ENCODE results near the gene ITGB5. TPM values are rescaled to one million over a fixed set of nuclear protein-coding genes. Genes with fewer than 3 reads are reported as not detected.

ITGB5 gene
- total and polyA plus RNA-seq, 2 donors (not counting 1 experiment from before 2014, with no cell fraction given) = 0.15 to 0.54 TPM

- no peak overlapping the region for H3K4me3 Mint-ChIP-seq
- no peak overlapping the region for H3K27ac ChIP-seq (ENCODE audit: low read length in 2 of 2)
- no peak overlapping the region for H3K4me2 ChIP-seq (replicated peaks; ENCODE audit: low read depth, low read length, poor library complexity, severe bottlenecking)
- no peaks in the 10 kb centered on the region for H3K9me3 Mint-ChIP-seq (ENCODE audit: insufficient read depth)
- H3K9ac ChIP-seq (ENCODE audit: low read length) = no peak overlapping the region
- no peaks in the 10 kb centered on the region for H3K4me1 ChIP-seq (ENCODE audit: control insufficient read depth in 2 of 2, insufficient read depth in 2 of 2, low read length in 2 of 2)
- H3K27me3 Mint-ChIP-seq = peaks cover 14% of the 10 kb centered on the region
- 70% methylated on average over 4 of the region's 5 CpGs for WGBS (ENCODE audit: insufficient coverage)
- H3K27ac Mint-ChIP-seq = no peak overlapping the region
- peaks cover 0 to 8% (median 1%) of the 10 kb centered on the region in 4 experiments for H3K27me3 ChIP-seq (replicated peaks in 1 of 4; ENCODE audit: control extremely low read depth in 1 of 4, control insufficient read depth in 3 of 4, insufficient read depth in 4 of 4, low read length in 3 of 4)
- ATAC-seq (ENCODE audit: low read depth) = no peak
- no peaks in the 10 kb centered on the region for H3K36me3 ChIP-seq (replicated peaks in 1 of 2; ENCODE audit: control extremely low read depth in 1 of 2, control insufficient read depth in 1 of 2, extremely low read depth in 1 of 2, insufficient read depth in 2 of 2, low read length in 1 of 2)
- no peaks in the 10 kb centered on the region for H3K79me2 ChIP-seq (ENCODE audit: control insufficient read depth, insufficient read depth, low read length)
- TF ChIP-seq EZH2 (IDR thresholded peaks at IDR 0.05; ENCODE audit: borderline replicate concordance, insufficient read depth, low read depth, low read length, poor library complexity, severe bottlenecking) (no peak), CTCF (IDR thresholded peaks at IDR 0.05) (no peak)
- H3K9me3 ChIP-seq (ENCODE audit: control extremely low read depth in 1 of 3, control insufficient read depth in 2 of 3, insufficient read depth in 1 of 3, low read length in 2 of 3) = no peaks in the 10 kb centered on the region
- no peaks in the 10 kb centered on the region for H4K20me1 ChIP-seq (ENCODE audit: control insufficient read depth, insufficient read depth, low read length, poor library complexity, severe bottlenecking)
- H2AFZ ChIP-seq (ENCODE audit: insufficient read depth, low read depth, low read length, poor library complexity, severe bottlenecking) = no peak overlapping the region
- intact Hi-C loops (cut with micrococcal nuclease) = no loop called here
- H3K4me3 ChIP-seq (ENCODE audit: control extremely low read depth in 1 of 5, extremely low read depth in 1 of 5, insufficient read depth in 1 of 5, low read depth in 2 of 5, low read length in 4 of 5) = no peak overlapping the region
- CTCF ChIA-PET = no interaction called here
- no peaks in the 10 kb centered on the region for H3K4me1 Mint-ChIP-seq
- POLR2A ChIA-PET = no interaction called here
- DNase-seq = no peak
Observed at GRCh38 chr3:124815781-124816180, 71.4 kb downstream of the ITGB5 start.

GRCh38 chr3:124814620-124815421 lies 72.3 kb downstream of the ITGB5 start:
- POLR2A ChIA-PET = no interaction called here
- no peak overlapping the region for H3K4me2 ChIP-seq (replicated peaks; ENCODE audit: low read depth, low read length, poor library complexity, severe bottlenecking)

More at GRCh38 chr3:124814620-124815421, 72.3 kb downstream of the ITGB5 start:
- no peak overlapping the region for H3K27ac Mint-ChIP-seq
- WGBS (ENCODE audit: insufficient coverage) = 92% methylated on average over 11 of the region's 11 CpGs
- TF ChIP-seq CTCF (IDR thresholded peaks at IDR 0.05) (no peak), EZH2 (IDR thresholded peaks at IDR 0.05; ENCODE audit: borderline replicate concordance, insufficient read depth, low read depth, low read length, poor library complexity, severe bottlenecking) (no peak)
- intact Hi-C loops (cut with micrococcal nuclease) = no loop called here
- Histone ChIP-seq H3K36me3 (replicated peaks in 1 of 2; ENCODE audit: control extremely low read depth in 1 of 2, control insufficient read depth in 1 of 2, extremely low read depth in 1 of 2, insufficient read depth in 2 of 2, low read length in 1 of 2) (no peaks in the 10 kb centered on the region), H4K20me1 (ENCODE audit: control insufficient read depth, insufficient read depth, low read length, poor library complexity, severe bottlenecking) (no peaks in the 10 kb centered on the region), H3K9me3 (ENCODE audit: control extremely low read depth in 1 of 3, control insufficient read depth in 2 of 3, insufficient read depth in 1 of 3, low read length in 2 of 3) (no peaks in the 10 kb centered on the region), H3K9ac (ENCODE audit: low read length) (no peak overlapping the region), H3K4me1 (ENCODE audit: control insufficient read depth in 2 of 2, insufficient read depth in 2 of 2, low read length in 2 of 2) (no peaks in the 10 kb centered on the region), H3K79me2 (ENCODE audit: control insufficient read depth, insufficient read depth, low read length) (no peaks in the 10 kb centered on the region), H2AFZ (ENCODE audit: insufficient read depth, low read depth, low read length, poor library complexity, severe bottlenecking) (no peak overlapping the region), H3K4me3 (ENCODE audit: control extremely low read depth in 1 of 5, extremely low read depth in 1 of 5, insufficient read depth in 1 of 5, low read depth in 2 of 5, low read length in 4 of 5) (no peak overlapping the region), H3K27me3 (replicated peaks in 1 of 4; ENCODE audit: control extremely low read depth in 1 of 4, control insufficient read depth in 3 of 4, insufficient read depth in 4 of 4, low read length in 3 of 4) (peaks cover 0 to 3% (median 1%) of the 10 kb centered on the region in 4 experiments), H3K27ac (ENCODE audit: low read length in 2 of 2) (no peak overlapping the region)
- H3K9me3 Mint-ChIP-seq (ENCODE audit: insufficient read depth) = no peaks in the 10 kb centered on the region
- ATAC-seq (ENCODE audit: low read depth) (no peak), DNase-seq (no peak)
- no peak overlapping the region for H3K4me3 Mint-ChIP-seq
- H3K4me1 Mint-ChIP-seq = no peaks in the 10 kb centered on the region
- CTCF ChIA-PET = no interaction called here
- H3K27me3 Mint-ChIP-seq = peaks cover 13% of the 10 kb centered on the region
